OCI-LY3 (cell line): Measurements from ENCODE around the gene PABPN1L.

Experiments used
- H2AFZ ChIP-seq: fragments of 200-600, 300-600 bp; shearing (Covaris generic); 2 replicates; pipeline ENCODE4 v1.6.0; 2014; ENCODE audit warnings: antibody characterized with exemption, low read depth, low read length
- H3K27ac ChIP-seq: fragments of 200-600, 300-600 bp; sonication (generic); 2 replicates; pipeline ENCODE4 v1.5.1; 2014; ENCODE audit warnings: mild to moderate bottlenecking, low read length, moderate library complexity, mixed read lengths
- H3K27me3 ChIP-seq: fragments of 200-600, 300-600 bp; sonication (generic); 2 replicates; pipeline ENCODE4 v1.6.1; 2014; ENCODE audit warnings: low read depth, low read length, mixed read lengths
- H3K36me3 ChIP-seq: fragments of 200-600, 300-600 bp; sonication (generic); replicated peaks from 2 replicates; pipeline ENCODE3; 2014; ENCODE audit warnings: low read depth, low read length, mixed read lengths
- H3K4me1 ChIP-seq: fragments of 300-600, 200-600 bp; sonication (generic); 2 replicates; pipeline ENCODE4 v1.6.1; 2014; ENCODE audit warnings: low read length, mixed read lengths
- H3K4me2 ChIP-seq: fragments of 200-600, 300-600 bp; sonication (generic); 2 replicates; pipeline ENCODE4 v1.6.1; 2014; ENCODE audit warnings: low read length, mixed read lengths
- H3K4me3 ChIP-seq: fragments of 300-600, 200-600 bp; sonication (generic); 2 replicates; pipeline ENCODE4 v1.5.1; 2014; ENCODE audit warnings: antibody characterized with exemption, mild to moderate bottlenecking, low read length, moderate library complexity
- H3K79me2 ChIP-seq: fragments of 300-600, 200-600 bp; shearing (Covaris generic); 2 replicates; pipeline ENCODE4 v1.6.1; 2014; ENCODE audit warnings: mild to moderate bottlenecking, low read length, mixed read lengths
- H3K9ac ChIP-seq: fragments of 300-600, 200-600 bp; shearing (Covaris generic); 2 replicates; pipeline ENCODE4 v1.6.0; 2014; ENCODE audit warnings: mild to moderate bottlenecking, low read length, moderate library complexity
- H3K9me3 ChIP-seq: fragments of 200-600, 300-600 bp; shearing (Covaris generic); 2 replicates; pipeline ENCODE4 v1.6.1; 2014; ENCODE audit warnings: low read length, mixed read lengths; ENCODE audit not compliant: insufficient read depth
- H4K20me1 ChIP-seq: fragments of 200-600, 300-600 bp; sonication (generic); 2 replicates; pipeline ENCODE4 v1.6.1; 2016; ENCODE audit warnings: low read length, mixed read lengths; ENCODE audit not compliant: insufficient read depth
- CTCF ChIP-seq: fragments of 200-600, 300-600 bp; sonication (generic); IDR thresholded peaks from 2 replicates; pipeline ENCODE4 v1.5.1; 2014; ENCODE audit warnings: antibody characterized with exemption, low read length, low read depth
- EZH2phosphoT487 ChIP-seq: fragments of 200-600 bp; shearing (Covaris generic); IDR thresholded peaks from 2 replicates; pipeline ENCODE4 v1.6.1; 2018; ENCODE audit warnings: antibody characterized with exemption, mixed run types, low read depth

PABPN1L gene

GRCh38 chr16:88870608-88871348 lies 4.3 kb upstream of the PABPN1L start:
- no peaks in the 10 kb centered on the region for H3K79me2 ChIP-seq
- no peak overlapping the region for H3K27ac ChIP-seq
- peak overlapping the region; percentile 37 for H3K9ac ChIP-seq
- peaks cover 16% of the 10 kb centered on the region for H3K4me1 ChIP-seq
- peaks cover 5% of the 10 kb centered on the region for H3K27me3 ChIP-seq
- H3K36me3 ChIP-seq: peaks cover 9% of the 10 kb centered on the region
- H3K9me3 ChIP-seq: no peaks in the 10 kb centered on the region
- TF ChIP-seq EZH2phosphoT487: no peak
- TF ChIP-seq CTCF: no peak
- H4K20me1 ChIP-seq: no peaks in the 10 kb centered on the region
- H2AFZ ChIP-seq: no peak overlapping the region
- H3K4me2 ChIP-seq: peak overlapping the region; percentile 79
- peak overlapping the region; percentile 67 for H3K4me3 ChIP-seq

GRCh38 chr16:88869673-88869980 lies 3.2 kb upstream of the PABPN1L start:
- no peaks in the 10 kb centered on the region for H3K79me2 ChIP-seq
- peaks cover 16% of the 10 kb centered on the region for H3K4me1 ChIP-seq
- peaks cover 5% of the 10 kb centered on the region for H3K27me3 ChIP-seq
- no peaks in the 10 kb centered on the region for H3K9me3 ChIP-seq
- peaks cover 3% of the 10 kb centered on the region for H3K36me3 ChIP-seq
- H4K20me1 ChIP-seq: no peaks in the 10 kb centered on the region
- no peak overlapping the region for H3K4me3 ChIP-seq
- no peak for TF ChIP-seq EZH2phosphoT487
- TF ChIP-seq CTCF: no peak
- no peak overlapping the region for H3K27ac ChIP-seq
- H3K9ac ChIP-seq: no peak overlapping the region
- no peak overlapping the region for H3K4me2 ChIP-seq
- H2AFZ ChIP-seq: no peak overlapping the region

- H3K4me2 ChIP-seq: no peak overlapping the region
- no peaks in the 10 kb centered on the region for H4K20me1 ChIP-seq
- no peak overlapping the region for H3K27ac ChIP-seq
- peaks cover under 1% of the 10 kb centered on the region for H3K36me3 ChIP-seq
- H3K79me2 ChIP-seq: no peaks in the 10 kb centered on the region
- peaks cover 16% of the 10 kb centered on the region for H3K4me1 ChIP-seq
- no peak overlapping the region for H3K9ac ChIP-seq
- TF ChIP-seq EZH2phosphoT487: no peak
- no peak for TF ChIP-seq CTCF
- no peak overlapping the region for H2AFZ ChIP-seq
- H3K9me3 ChIP-seq: no peaks in the 10 kb centered on the region
- no peak overlapping the region for H3K4me3 ChIP-seq
- H3K27me3 ChIP-seq: peaks cover 5% of the 10 kb centered on the region
Measured at GRCh38 chr16:88868974-88869672, 2.7 kb upstream of the PABPN1L start.

GRCh38 chr16:88867581-88868246 lies 1.3 kb upstream of the PABPN1L start:
- no peak for TF ChIP-seq CTCF
- TF ChIP-seq EZH2phosphoT487: no peak
- Histone ChIP-seq H3K4me3 (no peak overlapping the region), H3K36me3 (no peaks in the 10 kb centered on the region), H3K9me3 (no peaks in the 10 kb centered on the region), H3K4me2 (no peak overlapping the region), H3K79me2 (no peaks in the 10 kb centered on the region), H3K27ac (no peak overlapping the region), H3K4me1 (peaks cover 16% of the 10 kb centered on the region), H2AFZ (no peak overlapping the region), H3K27me3 (peaks cover 5% of the 10 kb centered on the region), H4K20me1 (no peaks in the 10 kb centered on the region), H3K9ac (no peak overlapping the region)
